OCI-LY7 (cell line): ENCODE data around the gene CCDC3. TPM values are rescaled to one million over a fixed set of nuclear protein-coding genes. Genes with fewer than 3 reads are reported as not detected.

Experiments used
- BruUV-seq: library from RNA; stranded (reverse); fragments of 400-500 nt; replicated peaks from 2 replicates; lab custom pipeline; 2021; lab: Mats Ljungman, UMichigan
- CTCF ChIA-PET: fragments of 300-600 bp; sonication (Branson Sonifier 250); formaldehyde crosslinking; loops from one replicate; lab custom pipeline; 2022; ENCODE audit warnings: antibody characterized with exemption; ENCODE audit not compliant: unreplicated experiment; lab: Charles Lee
- POLR2A ChIA-PET: fragments of 300-600 bp; sonication (Branson Sonifier 250); formaldehyde crosslinking; loops from one replicate; lab custom pipeline; 2022; ENCODE audit warnings: antibody characterized with exemption; lab: Charles Lee
- DNase-seq: peaks from one replicate; pipeline ENCODE4 v3.0.0-alpha.2; 2015; ENCODE audit warnings: low spot score
- H2AFZ ChIP-seq: fragments of 200-600 bp; sonication (generic), shearing (Covaris generic); 2 replicates; pipeline ENCODE4 v1.6.1; 2014; ENCODE audit warnings: mild to moderate bottlenecking, antibody characterized with exemption, low read length, moderate library complexity
- H3K27ac ChIP-seq: fragments of 200-600 bp; sonication (generic); 2 replicates; pipeline ENCODE4 v1.5.1; 2014; ENCODE audit warnings: mixed run types, low read depth, mild to moderate bottlenecking, moderate library complexity, low read length, inconsistent platforms; ENCODE audit not compliant: poor library complexity, severe bottlenecking
- H3K36me3 ChIP-seq: fragments of 200-600 bp; sonication (generic); 2 replicates; pipeline ENCODE4 v1.6.1; 2014; ENCODE audit warnings: mild to moderate bottlenecking, antibody characterized with exemption, low read length, moderate library complexity, mixed read lengths; ENCODE audit not compliant: insufficient read depth
- H3K4me1 ChIP-seq: fragments of 200-600 bp; sonication (generic); 2 replicates; pipeline ENCODE4 v1.5.1; 2014; ENCODE audit warnings: mild to moderate bottlenecking, low read length; ENCODE audit not compliant: insufficient read depth, poor library complexity, severe bottlenecking
- H3K4me2 ChIP-seq: fragments of 200-600 bp; sonication (generic); 2 replicates; pipeline ENCODE4 v1.6.1; 2014; ENCODE audit warnings: mild to moderate bottlenecking, low read length
- H3K4me3 ChIP-seq: fragments of 200-600 bp; sonication (generic); 2 replicates; pipeline ENCODE4 v1.5.1; 2014; ENCODE audit warnings: mild to moderate bottlenecking, low read depth, low read length; ENCODE audit not compliant: poor library complexity, severe bottlenecking
- H3K79me2 ChIP-seq: fragments of 200-600 bp; sonication (generic); 2 replicates; pipeline ENCODE4 v1.6.1; 2016; ENCODE audit warnings: low read depth, mild to moderate bottlenecking, low read length, moderate library complexity, mixed read lengths; ENCODE audit not compliant: insufficient read depth
- H3K9me2 ChIP-seq: fragments of 200-600 bp; sonication (generic); 2 replicates; pipeline ENCODE4 v1.6.1; 2016; ENCODE audit warnings: mild to moderate bottlenecking, low read length, mixed read lengths; ENCODE audit not compliant: insufficient read depth
- H3K9me3 ChIP-seq: fragments of 200-600 bp; sonication (generic); 2 replicates; pipeline ENCODE4 v1.6.1; 2014; ENCODE audit warnings: mild to moderate bottlenecking, mixed run types, low read length, mixed read lengths
- H4K20me1 ChIP-seq: fragments of 200-600 bp; sonication (generic); 2 replicates; pipeline ENCODE4 v1.6.1; 2014; ENCODE audit warnings: mild to moderate bottlenecking, antibody characterized with exemption, low read length, moderate library complexity, mixed read lengths; ENCODE audit not compliant: insufficient read depth
- CTCF ChIP-seq: fragments of 200-600 bp; sonication (generic); conservative IDR thresholded peaks from 2 replicates; pipeline ENCODE4 v1.5.1; 2014; ENCODE audit warnings: mild to moderate bottlenecking, antibody characterized with exemption, low read length, moderate library complexity, mixed read lengths
- EZH2phosphoT487 ChIP-seq: fragments of 200-600 bp; sonication (generic); IDR thresholded peaks from 2 replicates; pipeline ENCODE4 v1.6.1; 2018; ENCODE audit warnings: low read depth, borderline replicate concordance, mild to moderate bottlenecking, mixed run types, antibody characterized with exemption, low read length, moderate library complexity, mixed read lengths
- intact Hi-C: fragments of 100-400 bp; cut with micrococcal nuclease; formaldehyde crosslinking; loops from one replicate; pipeline ENCODE4 v1.10.0; 2022; ENCODE audit not compliant: unreplicated experiment
- total RNA-seq, 2 experiments: library from RNA; depleted of rRNA in 1 of 2; stranded (reverse); fragments of >200 nt in 1 of 2; shearing (Covaris generic) in 1 of 2; gene quantifications; 2 replicates each; pipeline ENCODE4 v1.2.3, GENCODE V29; 2014 to 2022

Gene CCDC3
- total RNA-seq, 2 experiments from 2014 or later, result not detected

- H2AFZ ChIP-seq, result no peak overlapping the region
- no TSS peak for BruUV-seq
- no peak overlapping the region for H3K27ac ChIP-seq
- ChIA-PET POLR2A (no interaction called here), CTCF (no interaction called here)
- 0 out of 2 replicates have a peak, but pooled peaks cover 7% of the 10 kb centered on the region for H3K9me3 ChIP-seq
- no peaks in the 10 kb centered on the region for H3K9me2 ChIP-seq
- no peaks in the 10 kb centered on the region for H3K4me1 ChIP-seq
- H3K79me2 ChIP-seq, result no peaks in the 10 kb centered on the region
- no peak for DNase-seq
- no peaks in the 10 kb centered on the region for H3K36me3 ChIP-seq
- H4K20me1 ChIP-seq, result no peaks in the 10 kb centered on the region
- H3K4me2 ChIP-seq, result no peak overlapping the region
- intact Hi-C loops, result no loop called here
- H3K4me3 ChIP-seq, result no peak overlapping the region
- TF ChIP-seq CTCF, result no peak
- no peak for TF ChIP-seq EZH2phosphoT487
Observed at GRCh38 chr10:12910835-12911234, 90.7 kb downstream of the CCDC3 start.

GRCh38 chr10:12909836-12910185 is 91.7 kb downstream of the CCDC3 start:
- no TSS peak for BruUV-seq
- CTCF ChIA-PET, result no interaction called here

More at GRCh38 chr10:12909836-12910185, 91.7 kb downstream of the CCDC3 start:
- no peaks in the 10 kb centered on the region for H4K20me1 ChIP-seq
- intact Hi-C loops, result loop anchor here (10.0 kb wide), 1 partner anchor 645 kb away; no protein-coding TSS in a partner anchor
- TF ChIP-seq CTCF (no peak), EZH2phosphoT487 (no peak)
- no peak overlapping the region for H2AFZ ChIP-seq
- POLR2A ChIA-PET, result no interaction called here
- no peaks in the 10 kb centered on the region for H3K79me2 ChIP-seq
- H3K36me3 ChIP-seq, result no peaks in the 10 kb centered on the region
- 0 out of 2 replicates have a peak, but pooled peaks cover 7% of the 10 kb centered on the region for H3K9me3 ChIP-seq
- no peaks in the 10 kb centered on the region for H3K9me2 ChIP-seq
- DNase-seq, result no peak
- H3K4me1 ChIP-seq, result no peaks in the 10 kb centered on the region
- H3K27ac ChIP-seq, result no peak overlapping the region
- H3K4me3 ChIP-seq, result no peak overlapping the region
- no peak overlapping the region for H3K4me2 ChIP-seq
